ENCODE data around the gene NABP2. TPM values are rescaled to one million over a fixed set of nuclear protein-coding genes. Genes with fewer than 3 reads are reported as not detected.

Gene NABP2
- polyA plus RNA-seq, 2 of the 4 experiments (the other 2 are of a cell fraction), result 64.1 to 86.7 TPM

DNA sequence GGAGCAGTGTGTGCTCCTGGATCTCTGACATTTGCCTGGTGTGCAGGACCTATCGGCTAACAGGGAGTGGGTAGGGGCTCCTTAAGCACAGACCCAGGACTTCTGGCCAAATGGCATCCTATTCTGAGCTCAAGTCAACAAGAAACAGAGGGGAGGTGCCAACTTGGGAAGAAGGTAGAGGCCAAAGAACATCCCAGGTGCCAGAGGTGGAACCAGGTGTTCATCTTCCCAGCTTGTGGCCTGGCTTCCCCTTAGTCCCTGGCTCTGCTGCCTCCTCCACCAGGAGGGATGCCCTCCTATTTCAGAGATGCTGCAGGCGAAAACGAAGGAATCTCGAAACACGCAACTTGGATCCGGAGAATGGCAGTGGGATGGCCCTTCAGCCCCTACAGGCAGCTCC lies 11.9 kb downstream of the NABP2 start:
- WGBS (ENCODE audit: missing lambda C conversion rate), result 98% methylated on average over 6 of the region's 6 CpGs
- Histone ChIP-seq H3K4me3 (no peak overlapping the region), H3K9me3 (no peaks in the 10 kb centered on the region), H3K4me2 (no peak overlapping the region), H3K4me1 (no peaks in the 10 kb centered on the region), H3K27ac (no peak overlapping the region)
- ATAC-seq (no peak), FAIRE-seq (no peak), DNase-seq (ENCODE audit: low read depth in 1 of 2, low spot score in 1 of 2) (no peak)
- ChIA-PET POLR2A (interaction anchor here (1.2 kb wide), 1 partner anchor 14 kb away, joined by 4 read pairs; the partner anchor contains the start of gene RNF41), CTCF (interaction anchor here (1.1 to 7.0 kb wide), 6 partner anchors 8 to 31 kb away, joined by 3 to 69 read pairs (median 4); partner anchors contain the start of genes ANKRD52 and COQ10A)
- no peak for TF ChIP-seq ZC3H11A (IDR thresholded peaks at IDR 0.05)
- TF ChIP-seq FOXS1 (CRISPR knock-in tag; IDR thresholded peaks at IDR 0.05), result no peak
- TF ChIP-seq ZSCAN20 (CRISPR knock-in tag; IDR thresholded peaks at IDR 0.05), result no peak
- no peak for TF ChIP-seq BHLHE40 (IDR thresholded peaks at IDR 0.05; ENCODE audit: low read depth, low read length)

- DNase-seq (ENCODE audit: low read depth in 1 of 2, low spot score in 1 of 2), result no peak
- no peak overlapping the region for H3K4me3 ChIP-seq
- no peak overlapping the region for H3K4me2 ChIP-seq
- no peak for TF ChIP-seq ESRRA (IDR thresholded peaks at IDR 0.05; ENCODE audit: borderline replicate concordance, low read length)
- TF ChIP-seq EHMT2 (IDR thresholded peaks at IDR 0.05; ENCODE audit: low read depth), result no peak
- no peak for TF ChIP-seq ZFP36 (IDR thresholded peaks at IDR 0.05; ENCODE audit: borderline replicate concordance, partially characterized antibody)
- no peak for TF ChIP-seq USF2 (IDR thresholded peaks at IDR 0.05)
- TF ChIP-seq HES2 (IDR thresholded peaks at IDR 0.05), result no peak
- TF ChIP-seq, protein P1, sequence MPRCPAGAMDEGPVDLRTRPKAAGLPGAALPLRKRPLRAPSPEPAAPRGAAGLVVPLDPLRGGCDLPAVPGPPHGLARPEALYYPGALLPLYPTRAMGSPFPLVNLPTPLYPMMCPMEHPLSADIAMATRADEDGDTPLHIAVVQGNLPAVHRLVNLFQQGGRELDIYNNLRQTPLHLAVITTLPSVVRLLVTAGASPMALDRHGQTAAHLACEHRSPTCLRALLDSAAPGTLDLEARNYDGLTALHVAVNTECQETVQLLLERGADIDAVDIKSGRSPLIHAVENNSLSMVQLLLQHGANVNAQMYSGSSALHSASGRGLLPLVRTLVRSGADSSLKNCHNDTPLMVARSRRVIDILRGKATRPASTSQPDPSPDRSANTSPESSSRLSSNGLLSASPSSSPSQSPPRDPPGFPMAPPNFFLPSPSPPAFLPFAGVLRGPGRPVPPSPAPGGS (IDR thresholded peaks at IDR 0.05), result no peak
- TF ChIP-seq TP53 (CRISPR knock-in tag; IDR thresholded peaks at IDR 0.05), result no peak
- WGBS (ENCODE audit: missing lambda C conversion rate), result 79% methylated on average over 5 of the region's 5 CpGs
- ChIA-PET CTCF (interaction anchor here (1.1 to 7.0 kb wide), 5 partner anchors 8 to 30 kb away, joined by 3 to 69 read pairs (median 5); partner anchors contain the start of genes ANKRD52 and COQ10A), POLR2A (interaction anchor here (1.2 kb wide), 1 partner anchor 15 kb away, joined by 4 read pairs; the partner anchor contains the start of gene RNF41)
- H3K27ac ChIP-seq, result no peak overlapping the region
- no peak for FAIRE-seq
- no peaks in the 10 kb centered on the region for H3K4me1 ChIP-seq
- no peaks in the 10 kb centered on the region for H3K9me3 ChIP-seq
- peak in 1 of 2 experiments; percentile 6; a peak in 2 of 6 replicates for ATAC-seq
Measured at GRCh38 chr12:56236985-56237384, 12.8 kb downstream of the NABP2 start.

- TF ChIP-seq POLR2A (IDR thresholded peaks at IDR 0.05; ENCODE audit: low read length), result no peak
- TF ChIP-seq EHF (CRISPR knock-in tag; IDR thresholded peaks at IDR 0.05), result no peak
- no peak for TF ChIP-seq MAFK (IDR thresholded peaks at IDR 0.05; ENCODE audit: partially characterized antibody)
- TF ChIP-seq EHMT2 (IDR thresholded peaks at IDR 0.05; ENCODE audit: low read depth), result no peak
- no peak for TF ChIP-seq FOXS1 (CRISPR knock-in tag; IDR thresholded peaks at IDR 0.05)
- TF ChIP-seq FOSB (CRISPR knock-in tag; IDR thresholded peaks at IDR 0.05), result no peak
Measured at GRCh38 chr12:56237552-56237951, 13.4 kb downstream of the NABP2 start.

GRCh38 chr12:56241424-56242303 lies 17.5 kb downstream of the NABP2 start:
- CTCF ChIA-PET, result interaction anchor here (1.0 to 2.5 kb wide), 3 partner anchors 9 to 25 kb away, joined by 3 to 15 read pairs (median 3); partner anchors contain the start of genes ANKRD52 and COQ10A
- POLR2A ChIA-PET, result no interaction called here
- FAIRE-seq, result no peak
- Histone ChIP-seq H3K4me2 (no peak overlapping the region), H3K27ac (no peak overlapping the region), H3K9me3 (no peaks in the 10 kb centered on the region), H3K4me3 (no peak overlapping the region), H3K4me1 (peaks cover 19% of the 10 kb centered on the region)
- no peak for ATAC-seq
- DNase-seq (ENCODE audit: low read depth in 1 of 2, low spot score in 1 of 2), result no peak
- WGBS (ENCODE audit: missing lambda C conversion rate), result 90% methylated on average over 9 of the region's 9 CpGs
- TF ChIP-seq, protein P2, sequence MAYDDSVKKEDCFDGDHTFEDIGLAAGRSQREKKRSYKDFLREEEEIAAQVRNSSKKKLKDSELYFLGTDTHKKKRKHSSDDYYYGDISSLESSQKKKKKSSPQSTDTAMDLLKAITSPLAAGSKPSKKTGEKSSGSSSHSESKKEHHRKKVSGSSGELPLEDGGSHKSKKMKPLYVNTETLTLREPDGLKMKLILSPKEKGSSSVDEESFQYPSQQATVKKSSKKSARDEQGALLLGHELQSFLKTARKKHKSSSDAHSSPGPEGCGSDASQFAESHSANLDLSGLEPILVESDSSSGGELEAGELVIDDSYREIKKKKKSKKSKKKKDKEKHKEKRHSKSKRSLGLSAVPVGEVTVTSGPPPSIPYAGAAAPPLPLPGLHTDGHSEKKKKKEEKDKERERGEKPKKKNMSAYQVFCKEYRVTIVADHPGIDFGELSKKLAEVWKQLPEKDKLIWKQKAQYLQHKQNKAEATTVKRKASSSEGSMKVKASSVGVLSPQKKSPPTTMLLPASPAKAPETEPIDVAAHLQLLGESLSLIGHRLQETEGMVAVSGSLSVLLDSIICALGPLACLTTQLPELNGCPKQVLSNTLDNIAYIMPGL (CRISPR knock-in tag; IDR thresholded peaks at IDR 0.05; ENCODE audit: borderline replicate concordance), result no peak
- TF ChIP-seq HEYL (CRISPR knock-in tag; IDR thresholded peaks at IDR 0.05), result no peak
- no peak for TF ChIP-seq ESRRA (IDR thresholded peaks at IDR 0.05; ENCODE audit: borderline replicate concordance, low read length)
- no peak for TF ChIP-seq KDM1A (IDR thresholded peaks at IDR 0.05; ENCODE audit: low read depth)
- no peak for TF ChIP-seq MAFK (IDR thresholded peaks at IDR 0.05; ENCODE audit: partially characterized antibody)
- no peak for TF ChIP-seq RARB (CRISPR knock-in tag; IDR thresholded peaks at IDR 0.05)
- no peak for TF ChIP-seq TP53 (CRISPR knock-in tag; IDR thresholded peaks at IDR 0.05)
- no peak for TF ChIP-seq POLR2AphosphoS2 (conservative IDR thresholded peaks at IDR 0.05; ENCODE audit: low read length)
- no peak for TF ChIP-seq HOXA7 (CRISPR knock-in tag; IDR thresholded peaks at IDR 0.05)
- no peak for TF ChIP-seq RFX5 (IDR thresholded peaks at IDR 0.05)
- no peak for TF ChIP-seq BHLHE40 (IDR thresholded peaks at IDR 0.05; ENCODE audit: low read depth, low read length)
- TF ChIP-seq SMC3 (IDR thresholded peaks at IDR 0.05), result no peak
- TF ChIP-seq CHD2 (IDR thresholded peaks at IDR 0.05; ENCODE audit: low read length, partially characterized antibody), result no peak

More at GRCh38 chr12:56237552-56237951, 13.4 kb downstream of the NABP2 start:
- Histone ChIP-seq H3K9me3 (no peaks in the 10 kb centered on the region), H3K4me2 (no peak overlapping the region), H3K27ac (no peak overlapping the region), H3K4me3 (no peak overlapping the region), H3K4me1 (no peaks in the 10 kb centered on the region)
- ChIA-PET POLR2A (no interaction called here), CTCF (interaction anchor here (1.4 to 7.0 kb wide), 2 partner anchors 10 to 21 kb away, joined by 4 to 69 read pairs; partner anchors contain the start of gene ANKRD52)
- no peak for ATAC-seq
- WGBS (ENCODE audit: missing lambda C conversion rate), result 92% methylated on average over 11 of the region's 11 CpGs
- no peak for FAIRE-seq
- no peak for DNase-seq (ENCODE audit: low read depth in 1 of 2, low spot score in 1 of 2)
